GM23338 (cell line): ENCODE results near the gene CST3. TPM values are rescaled to one million over a fixed set of nuclear protein-coding genes. Genes with fewer than 3 reads are reported as not detected.

ENCODE experiments used
- ATAC-seq: fragments of 200-7000 bp; cut with Tn5 transposase; 3 replicates; pipeline ENCODE4 v1.9.1; 2020
- DNase-seq: peaks from one replicate; pipeline ENCODE4 v3.0.0-alpha.2; 2015; ENCODE audit warnings: low spot score
- H2AFZ ChIP-seq: fragments of 200-600 bp; sonication (generic); 2 replicates; pipeline ENCODE4 v1.8.0; 2016; ENCODE audit warnings: antibody characterized with exemption, mild to moderate bottlenecking, moderate library complexity
- H3F3A ChIP-seq: fragments of 200-600 bp; sonication (generic); replicated peaks from 2 replicates; pipeline ENCODE4 v1.8.0; 2017; ENCODE audit warnings: antibody characterized with exemption, mixed run types, low read depth
- H3K27ac ChIP-seq: fragments of 200-600 bp; sonication (generic); 2 replicates; pipeline ENCODE4 v1.6.1; 2016; ENCODE audit warnings: low read depth
- H3K27me3 ChIP-seq: fragments of 200-600 bp; sonication (generic); 2 replicates; pipeline ENCODE4 v1.8.0; 2016; ENCODE audit warnings: mild to moderate bottlenecking, mixed run types, moderate library complexity; ENCODE audit not compliant: insufficient read depth
- H3K36me3 ChIP-seq: fragments of 200-600 bp; sonication (generic); 2 replicates; pipeline ENCODE4 v1.8.0; 2016; ENCODE audit warnings: mild to moderate bottlenecking; ENCODE audit not compliant: insufficient read depth
- H3K4me1 ChIP-seq: fragments of 200-600 bp; sonication (generic); 2 replicates; pipeline ENCODE4 v1.8.0; 2016; ENCODE audit warnings: mild to moderate bottlenecking, moderate library complexity; ENCODE audit not compliant: insufficient read depth
- H3K4me2 ChIP-seq: fragments of 200-600 bp; sonication (generic); 2 replicates; pipeline ENCODE4 v1.7.1; 2017; ENCODE audit warnings: mixed run types
- H3K4me3 ChIP-seq: fragments of 200-600 bp; sonication (generic); 2 replicates; pipeline ENCODE4 v1.6.1; 2016; ENCODE audit warnings: mixed run types
- H3K79me2 ChIP-seq: fragments of 200-600 bp; sonication (generic); replicated peaks from 2 replicates; pipeline ENCODE4 v1.8.0; 2017; ENCODE audit warnings: mild to moderate bottlenecking; ENCODE audit not compliant: insufficient read depth
- H3K9me2 ChIP-seq: fragments of 200-600 bp; sonication (generic); 2 replicates; pipeline ENCODE4 v1.8.0; 2017; ENCODE audit not compliant: insufficient read depth
- H4K20me1 ChIP-seq: fragments of 200-600 bp; sonication (generic); replicated peaks from 2 replicates; pipeline ENCODE4 v1.8.0; 2017; ENCODE audit warnings: mild to moderate bottlenecking; ENCODE audit not compliant: insufficient read depth
- H3K27ac Mint-ChIP-seq: 2 replicates; pipeline ENCODE4 v1.8.0; 2020; ENCODE audit warnings: inconsistent platforms, mild to moderate bottlenecking, moderate library complexity, mixed read lengths
- H3K27me3 Mint-ChIP-seq: 3 replicates; pipeline ENCODE4 v1.8.0; 2022; ENCODE audit warnings: low read depth, mild to moderate bottlenecking, moderate library complexity, mixed read lengths, inconsistent platforms; ENCODE audit not compliant: insufficient read depth, poor library complexity
- H3K36me3 Mint-ChIP-seq: 3 replicates; pipeline ENCODE4 v1.8.0; 2021; ENCODE audit warnings: low read depth, mild to moderate bottlenecking, inconsistent platforms, moderate library complexity, mixed read lengths
- H3K4me1 Mint-ChIP-seq: 3 replicates; pipeline ENCODE4 v1.8.0; 2020; ENCODE audit warnings: mild to moderate bottlenecking, inconsistent platforms, mixed read lengths
- H3K4me3 Mint-ChIP-seq: 3 replicates; pipeline ENCODE4 v1.8.0; 2021; ENCODE audit warnings: moderate library complexity, mild to moderate bottlenecking, inconsistent platforms, mixed read lengths
- H3K9me3 Mint-ChIP-seq: 3 replicates; pipeline ENCODE4 v1.8.0; 2020; ENCODE audit warnings: moderate library complexity, mild to moderate bottlenecking, inconsistent platforms, mixed read lengths
- CREB1 ChIP-seq: fragments of 250-450 bp; sonication (Bioruptor Pico); IDR thresholded peaks from 2 replicates; pipeline ENCODE4 v1.5.0; 2020; ENCODE audit warnings: low read depth, mild to moderate bottlenecking, moderate library complexity
- EZH2 ChIP-seq: fragments of 200-600 bp; sonication (generic); IDR thresholded peaks from one replicate; pipeline ENCODE4 v1.8.0; 2017; ENCODE audit warnings: antibody characterized with exemption, mild to moderate bottlenecking, low read depth; ENCODE audit not compliant: unreplicated experiment
- EZH2phosphoT487 ChIP-seq: fragments of 200-600 bp; sonication (generic); IDR thresholded peaks from one replicate; pipeline ENCODE4 v1.8.1; 2018; ENCODE audit warnings: antibody characterized with exemption; ENCODE audit not compliant: unreplicated experiment
- JUNB ChIP-seq: IDR thresholded peaks from one replicate; pipeline ENCODE4 v1.6.1; 2016; ENCODE audit warnings: antibody characterized with exemption; ENCODE audit not compliant: unreplicated experiment
- NANOG ChIP-seq: IDR thresholded peaks from 2 replicates; pipeline ENCODE4 v1.6.1; 2016; ENCODE audit warnings: antibody characterized with exemption, borderline replicate concordance
- POLR2AphosphoS5 ChIP-seq: IDR thresholded peaks from 2 replicates; pipeline ENCODE4 v1.6.1; 2016; ENCODE audit warnings: antibody characterized with exemption, low read depth
- REST ChIP-seq: IDR thresholded peaks from one replicate; pipeline ENCODE4 v1.6.1; 2018; ENCODE audit warnings: antibody characterized with exemption; ENCODE audit not compliant: unreplicated experiment
- STAT1 ChIP-seq: IDR thresholded peaks from one replicate; pipeline ENCODE4 v1.6.1; 2016; ENCODE audit warnings: antibody characterized with exemption; ENCODE audit not compliant: unreplicated experiment
- ZNF114 ChIP-seq: fragments of 250-450 bp; sonication (Bioruptor Pico); IDR thresholded peaks from 2 replicates; pipeline ENCODE4 v1.5.0; 2020; ENCODE audit warnings: mild to moderate bottlenecking, moderate library complexity
- ZNF331 ChIP-seq: fragments of 250-450 bp; sonication (Bioruptor Pico); IDR thresholded peaks from 2 replicates; pipeline ENCODE4 v1.5.0; 2020; ENCODE audit warnings: low read depth, mild to moderate bottlenecking, moderate library complexity
- ZNF462 ChIP-seq: fragments of 250-450 bp; sonication (Bioruptor Pico); IDR thresholded peaks from 2 replicates; pipeline ENCODE4 v1.5.0; 2020; ENCODE audit warnings: mild to moderate bottlenecking, moderate library complexity
- polyA plus RNA-seq: library from polyadenylated mRNA; unstranded; fragments of >200 nt; fragmentation: Nextera tagmentation; extraction: Ambion mirVana; gene quantifications from 2 replicates; pipeline ENCODE4 v1.2.1, GENCODE V29; 2016
- total RNA-seq: library from RNA; depleted of rRNA; stranded (reverse); fragments of >200 nt; shearing (Covaris generic); gene quantifications from 2 replicates; pipeline ENCODE4 v1.2.3, GENCODE V29; 2014
- TF ChIP-seq, protein P1 (sequence below), 2 experiments: fragments of 200-600 bp in 1 of 2; sonication (generic) in 1 of 2; conservative IDR thresholded peaks; 2 replicates each; pipeline versions ENCODE4 v1.5.1 to v1.6.1; 2016 to 2017; ENCODE audit warnings: antibody characterized with exemption in 2 of 2, low read depth in 2 of 2, mild to moderate bottlenecking in 2 of 2, moderate library complexity in 1 of 2
- TF ChIP-seq, protein P2 (sequence below): IDR thresholded peaks from 2 replicates; pipeline ENCODE4 v1.6.1; 2016; ENCODE audit warnings: antibody characterized with exemption

CST3 gene
- total and polyA plus RNA-seq, 2 experiments from 2014 or later, result 51.8 to 71.5 TPM

DNA sequence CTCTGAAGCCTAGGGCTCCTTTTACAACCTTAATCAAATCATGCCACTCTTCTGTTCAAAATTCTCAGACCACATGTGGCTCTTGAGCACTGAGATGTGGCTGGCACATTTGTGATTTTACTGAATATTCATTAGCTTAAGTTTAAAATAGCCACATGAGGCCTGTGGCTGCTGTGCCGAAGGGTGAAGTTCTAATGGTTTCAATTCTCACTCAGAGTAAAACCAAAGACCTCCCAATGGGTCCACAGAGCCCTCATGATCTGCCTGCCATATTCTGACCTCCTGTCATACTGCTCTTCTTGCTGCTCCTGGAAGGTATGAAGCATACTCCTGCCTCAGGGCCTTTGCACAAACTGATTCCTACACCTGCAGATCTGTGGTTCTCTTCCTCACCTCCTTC lies 7.8 kb upstream of the CST3 start:
- Histone ChIP-seq H3K79me2 (no peaks in the 10 kb centered on the region), H2AFZ (no peak overlapping the region), H3K27me3 (no peaks in the 10 kb centered on the region), H4K20me1 (no peaks in the 10 kb centered on the region), H3K4me2 (no peak overlapping the region), H3K36me3 (no peaks in the 10 kb centered on the region), H3K4me3 (no peak overlapping the region), H3K9me2 (no peaks in the 10 kb centered on the region; the same call in 1 of the 2 replicates), H3K4me1 (no peaks in the 10 kb centered on the region; the same call in 1 of the 2 replicates), H3F3A (no peaks in the 10 kb centered on the region), H3K27ac (no peak overlapping the region)
- no peak overlapping the region for H3K27ac Mint-ChIP-seq
- ATAC-seq, result no peak
- H3K9me3 Mint-ChIP-seq, result no peaks in the 10 kb centered on the region
- no peak overlapping the region for H3K4me3 Mint-ChIP-seq
- DNase-seq, result no peak
- peaks cover 7% of the 10 kb centered on the region; the same call in 2 of the 3 replicates for H3K4me1 Mint-ChIP-seq
- H3K36me3 Mint-ChIP-seq, result no peaks in the 10 kb centered on the region
- TF ChIP-seq REST, result no peak
- no peak for TF ChIP-seq ZNF462
- TF ChIP-seq, protein P1, sequence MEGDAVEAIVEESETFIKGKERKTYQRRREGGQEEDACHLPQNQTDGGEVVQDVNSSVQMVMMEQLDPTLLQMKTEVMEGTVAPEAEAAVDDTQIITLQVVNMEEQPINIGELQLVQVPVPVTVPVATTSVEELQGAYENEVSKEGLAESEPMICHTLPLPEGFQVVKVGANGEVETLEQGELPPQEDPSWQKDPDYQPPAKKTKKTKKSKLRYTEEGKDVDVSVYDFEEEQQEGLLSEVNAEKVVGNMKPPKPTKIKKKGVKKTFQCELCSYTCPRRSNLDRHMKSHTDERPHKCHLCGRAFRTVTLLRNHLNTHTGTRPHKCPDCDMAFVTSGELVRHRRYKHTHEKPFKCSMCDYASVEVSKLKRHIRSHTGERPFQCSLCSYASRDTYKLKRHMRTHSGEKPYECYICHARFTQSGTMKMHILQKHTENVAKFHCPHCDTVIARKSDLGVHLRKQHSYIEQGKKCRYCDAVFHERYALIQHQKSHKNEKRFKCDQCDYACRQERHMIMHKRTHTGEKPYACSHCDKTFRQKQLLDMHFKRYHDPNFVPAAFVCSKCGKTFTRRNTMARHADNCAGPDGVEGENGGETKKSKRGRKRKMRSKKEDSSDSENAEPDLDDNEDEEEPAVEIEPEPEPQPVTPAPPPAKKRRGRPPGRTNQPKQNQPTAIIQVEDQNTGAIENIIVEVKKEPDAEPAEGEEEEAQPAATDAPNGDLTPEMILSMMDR (conservative IDR thresholded peaks at IDR 0.05; ENCODE audit: low read depth in 2 of 2), result no peak
- no peak for TF ChIP-seq EZH2phosphoT487
- no peak for TF ChIP-seq JUNB
- TF ChIP-seq, protein P2, sequence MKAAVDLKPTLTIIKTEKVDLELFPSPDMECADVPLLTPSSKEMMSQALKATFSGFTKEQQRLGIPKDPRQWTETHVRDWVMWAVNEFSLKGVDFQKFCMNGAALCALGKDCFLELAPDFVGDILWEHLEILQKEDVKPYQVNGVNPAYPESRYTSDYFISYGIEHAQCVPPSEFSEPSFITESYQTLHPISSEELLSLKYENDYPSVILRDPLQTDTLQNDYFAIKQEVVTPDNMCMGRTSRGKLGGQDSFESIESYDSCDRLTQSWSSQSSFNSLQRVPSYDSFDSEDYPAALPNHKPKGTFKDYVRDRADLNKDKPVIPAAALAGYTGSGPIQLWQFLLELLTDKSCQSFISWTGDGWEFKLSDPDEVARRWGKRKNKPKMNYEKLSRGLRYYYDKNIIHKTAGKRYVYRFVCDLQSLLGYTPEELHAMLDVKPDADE, result no peak
- no peak for TF ChIP-seq ZNF114 (CRISPR knock-in tag)
- no peak for TF ChIP-seq ZNF331 (CRISPR knock-in tag)
- TF ChIP-seq STAT1, result no peak
- no peak for TF ChIP-seq NANOG
- no peak for TF ChIP-seq POLR2AphosphoS5
- TF ChIP-seq EZH2, result no peak
- no peak for TF ChIP-seq CREB1 (CRISPR knock-in tag)
- peaks cover 7% of the 10 kb centered on the region for H3K27me3 Mint-ChIP-seq
